HG02840 (cell line): ENCODE data around the gene NXPH2.
"Not testable (repeated sequence)": the region's sequence is repeated elsewhere in the genome, so short reads cannot be mapped to it uniquely, and the experiment has no call there.

Experiments used
- ATAC-seq: cut with Tn5 transposase; IDR thresholded peaks from one replicate; pipeline ENCODE4 v1.9.1; 2021; ENCODE audit warnings: mild to moderate bottlenecking, moderate library complexity, moderate number of reproducible peaks; ENCODE audit not compliant: unreplicated experiment, low FRiP score

The NXPH2 gene

GRCh38 chr2:138760676-138761075, 19.5 kb downstream of the NXPH2 start:
- ATAC-seq: no peak

- ATAC-seq: no peak
These were observed 22.8 kb downstream of the NXPH2 start for GRCh38 chr2:138757384-138757783.

GRCh38 chr2:138752197-138752956, 27.8 kb downstream of the NXPH2 start:
- ATAC-seq: no peak

GRCh38 chr2:138744713-138745112, 35.5 kb downstream of the NXPH2 start:
- ATAC-seq: no peak

- no peak for ATAC-seq
These were observed 37.6 kb downstream of the NXPH2 start for GRCh38 chr2:138742441-138743057.

GRCh38 chr2:138741851-138742250, 38.3 kb downstream of the NXPH2 start:
- ATAC-seq: no peak

GRCh38 chr2:138737009-138737554, 43.1 kb downstream of the NXPH2 start:
- ATAC-seq: not testable (repeated sequence)

GRCh38 chr2:138732651-138733050, 47.5 kb downstream of the NXPH2 start:
- no peak for ATAC-seq

GRCh38 chr2:138730497-138731030, 49.6 kb downstream of the NXPH2 start:
- ATAC-seq: peak; percentile 82

GRCh38 chr2:138727956-138728355, 52.2 kb downstream of the NXPH2 start:
- ATAC-seq: no peak

- ATAC-seq: no peak
These were observed 53.5 kb downstream of the NXPH2 start for GRCh38 chr2:138726681-138727080.

GRCh38 chr2:138724729-138725459, 55.3 kb downstream of the NXPH2 start:
- ATAC-seq: no peak

- ATAC-seq: no peak
These were observed 55.9 kb downstream of the NXPH2 start for GRCh38 chr2:138724327-138724726.

- no peak for ATAC-seq
These were observed 56.8 kb downstream of the NXPH2 start for GRCh38 chr2:138723196-138723987.

- no peak for ATAC-seq
These were observed 57.9 kb downstream of the NXPH2 start for GRCh38 chr2:138722316-138722715.

- ATAC-seq: no peak
These were observed 60.0 kb downstream of the NXPH2 start for GRCh38 chr2:138720035-138720838.

GRCh38 chr2:138718405-138718804, 61.8 kb downstream of the NXPH2 start:
- no peak for ATAC-seq

- no peak for ATAC-seq
These were observed 64.0 kb downstream of the NXPH2 start for GRCh38 chr2:138716183-138716582.

- no peak for ATAC-seq
These were observed 66.7 kb downstream of the NXPH2 start for GRCh38 chr2:138713504-138713903.
